Testis (tissue), 3 donors: ENCODE measurements around the gene ICAM2. TPM values are rescaled to one million over a fixed set of nuclear protein-coding genes. Genes with fewer than 3 reads are reported as not detected.

ENCODE experiments used
- DNase-seq: peaks from one replicate; pipeline ENCODE4 v3.0.0-alpha.2; 2019
- H3K27ac ChIP-seq, 2 donors: fragments of 200-600 bp; sonication (generic); one replicate each; pipeline ENCODE4 v1.5.1; 2019
- H3K27me3 ChIP-seq: fragments of 200-600 bp; sonication (generic); one replicate; pipeline ENCODE4 v1.5.1; 2019
- H3K36me3 ChIP-seq: fragments of 200-600 bp; sonication (generic); one replicate; pipeline ENCODE4 v1.5.1; 2017; ENCODE audit warnings: low read depth; ENCODE audit errors: missing control alignments
- H3K4me1 ChIP-seq: fragments of 200-600 bp; sonication (generic); one replicate; pipeline ENCODE4 v1.5.1; 2019
- H3K4me3 ChIP-seq, 2 donors: fragments of 200-600 bp; sonication (generic); one replicate each; pipeline ENCODE4 v1.5.1; 2017 to 2019
- H3K9me3 ChIP-seq: fragments of 200-600 bp; sonication (generic); one replicate; pipeline ENCODE4 v1.5.1; 2017
- CTCF ChIP-seq, 3 experiments: fragments of 450-650 bp in 2 of 3; fragments of 200-600 bp in 1 of 3; sonication (generic) in 1 of 3; IDR thresholded peaks; one replicate each; pipeline ENCODE4 v1.5.1; 2016 to 2019; ENCODE audit warnings: antibody characterized with exemption in 3 of 3, mild to moderate bottlenecking in 2 of 3, moderate library complexity in 1 of 3
- POLR2A ChIP-seq: fragments of 450-650 bp; IDR thresholded peaks from one replicate; pipeline ENCODE4 v1.6.1; 2017; ENCODE audit warnings: antibody characterized with exemption, mild to moderate bottlenecking, moderate library complexity
- WGBS, 2 donors: methylation state at CpG; one replicate each; pipeline ENCODE4 v1.1.5; 2018; 5-methylcytosine and 5-hydroxymethylcytosine counted together
- intact Hi-C: fragments of 100-400 bp; cut with DNase I; formaldehyde crosslinking; loops from one replicate; pipeline ENCODE4 v1.15.1; 2023; ENCODE audit warnings: low total_unique reads
- polyA plus RNA-seq: library from polyadenylated mRNA; stranded (reverse); fragments of 350-450 nt; fragmentation: Illumina TruSeq; extraction: RNeasy Lipid Tissue Mini Kit (QIAGEN cat#74804); gene quantifications from one replicate; pipeline ENCODE4 v1.2.3, GENCODE V29; 2014; ENCODE audit warnings: low read depth, low replicate concordance; ENCODE audit not compliant: insufficient read depth
- total RNA-seq, 2 donors: library from RNA; depleted of rRNA; stranded (reverse); fragments of >200 nt; gene quantifications; one replicate each; pipeline ENCODE4 v1.2.3, GENCODE V29; 2016

The ICAM2 gene
- total and polyA plus RNA-seq, 3 donors from 2014 or later = 5.2 to 12.1 (median 11.3) TPM

- TF ChIP-seq CTCF (IDR thresholded peaks at IDR 0.05) (no peak), POLR2A (no peak)
- Histone ChIP-seq H3K9me3 (no peaks in the 10 kb centered on the region), H3K27me3 (no peaks in the 10 kb centered on the region), H3K4me1 (peaks cover 5% of the 10 kb centered on the region), H3K4me3 (no peak overlapping the region), H3K27ac (no peak overlapping the region), H3K36me3 (no peaks in the 10 kb centered on the region)
- 90 to 92% methylated on average over 14 to 19 of the region's 19 CpGs for WGBS, 2 donors
- intact Hi-C loops = no loop called here
- DNase-seq = no peak
Measured at GRCh38 chr17:63967953-63968352, 52.5 kb downstream of the ICAM2 start.

GRCh38 chr17:63966646-63967264 is 53.7 kb downstream of the ICAM2 start:
- peaks cover 7% of the 10 kb centered on the region for H3K4me1 ChIP-seq
- no peak overlapping the region for H3K4me3 ChIP-seq
- H3K9me3 ChIP-seq = no peaks in the 10 kb centered on the region
- DNase-seq = no peak
- H3K36me3 ChIP-seq = no peaks in the 10 kb centered on the region
- intact Hi-C loops = no loop called here
- TF ChIP-seq POLR2A = no peak
- no peak for TF ChIP-seq CTCF (IDR thresholded peaks at IDR 0.05)
- WGBS, 2 donors = 86 to 91% methylated on average over 11 of the region's 11 CpGs
- no peak overlapping the region for H3K27ac ChIP-seq
- H3K27me3 ChIP-seq = no peaks in the 10 kb centered on the region

- TF ChIP-seq POLR2A (no peak), CTCF (IDR thresholded peaks at IDR 0.05) (no peak)
- 71 to 89% methylated on average over 4 of the region's 4 CpGs for WGBS, 2 donors
- Histone ChIP-seq H3K4me3 (no peak overlapping the region), H3K27me3 (no peaks in the 10 kb centered on the region), H3K4me1 (peaks cover 7% of the 10 kb centered on the region), H3K27ac (no peak overlapping the region), H3K9me3 (no peaks in the 10 kb centered on the region), H3K36me3 (no peaks in the 10 kb centered on the region)
- intact Hi-C loops = no loop called here
- no peak for DNase-seq
Measured at GRCh38 chr17:63963123-63963522, 57.3 kb downstream of the ICAM2 start.

GRCh38 chr17:63962298-63962744 is 58.1 kb downstream of the ICAM2 start:
- H3K4me3 ChIP-seq = no peak overlapping the region
- H3K4me1 ChIP-seq = peaks cover 7% of the 10 kb centered on the region
- no peak for DNase-seq
- no peaks in the 10 kb centered on the region for H3K36me3 ChIP-seq
- H3K9me3 ChIP-seq = no peaks in the 10 kb centered on the region
- no peaks in the 10 kb centered on the region for H3K27me3 ChIP-seq
- 39 to 42% methylated on average over 5 to 10 of the region's 10 CpGs for WGBS, 2 donors
- TF ChIP-seq POLR2A (no peak), CTCF (IDR thresholded peaks at IDR 0.05) (no peak)
- H3K27ac ChIP-seq = no peak overlapping the region
- intact Hi-C loops = no loop called here
